OCI-LY7 (cell line): ENCODE results near the gene TBC1D9B. TPM values are rescaled to one million over a fixed set of nuclear protein-coding genes. Genes with fewer than 3 reads are reported as not detected.

Source experiments
- BruUV-seq: library from RNA; stranded (reverse); fragments of 400-500 nt; replicated peaks from 2 replicates; lab custom pipeline; 2021; lab: Mats Ljungman, UMichigan
- CTCF ChIA-PET: fragments of 300-600 bp; sonication (Branson Sonifier 250); formaldehyde crosslinking; loops from one replicate; lab custom pipeline; 2022; ENCODE audit warnings: antibody characterized with exemption; ENCODE audit not compliant: unreplicated experiment; lab: Charles Lee
- POLR2A ChIA-PET: fragments of 300-600 bp; sonication (Branson Sonifier 250); formaldehyde crosslinking; loops from one replicate; lab custom pipeline; 2022; ENCODE audit warnings: antibody characterized with exemption; lab: Charles Lee
- DNase-seq: peaks from one replicate; pipeline ENCODE4 v3.0.0-alpha.2; 2015; ENCODE audit warnings: low spot score
- H2AFZ ChIP-seq: fragments of 200-600 bp; sonication (generic), shearing (Covaris generic); 2 replicates; pipeline ENCODE4 v1.6.1; 2014; ENCODE audit warnings: mild to moderate bottlenecking, antibody characterized with exemption, low read length, moderate library complexity
- H3K27ac ChIP-seq: fragments of 200-600 bp; sonication (generic); 2 replicates; pipeline ENCODE4 v1.5.1; 2014; ENCODE audit warnings: mixed run types, low read depth, mild to moderate bottlenecking, moderate library complexity, low read length, inconsistent platforms; ENCODE audit not compliant: poor library complexity, severe bottlenecking
- H3K36me3 ChIP-seq: fragments of 200-600 bp; sonication (generic); 2 replicates; pipeline ENCODE4 v1.6.1; 2014; ENCODE audit warnings: mild to moderate bottlenecking, antibody characterized with exemption, low read length, moderate library complexity, mixed read lengths; ENCODE audit not compliant: insufficient read depth
- H3K4me1 ChIP-seq: fragments of 200-600 bp; sonication (generic); 2 replicates; pipeline ENCODE4 v1.5.1; 2014; ENCODE audit warnings: mild to moderate bottlenecking, low read length; ENCODE audit not compliant: insufficient read depth, poor library complexity, severe bottlenecking
- H3K4me2 ChIP-seq: fragments of 200-600 bp; sonication (generic); 2 replicates; pipeline ENCODE4 v1.6.1; 2014; ENCODE audit warnings: mild to moderate bottlenecking, low read length
- H3K4me3 ChIP-seq: fragments of 200-600 bp; sonication (generic); 2 replicates; pipeline ENCODE4 v1.5.1; 2014; ENCODE audit warnings: mild to moderate bottlenecking, low read depth, low read length; ENCODE audit not compliant: poor library complexity, severe bottlenecking
- H3K79me2 ChIP-seq: fragments of 200-600 bp; sonication (generic); 2 replicates; pipeline ENCODE4 v1.6.1; 2016; ENCODE audit warnings: low read depth, mild to moderate bottlenecking, low read length, moderate library complexity, mixed read lengths; ENCODE audit not compliant: insufficient read depth
- H3K9me2 ChIP-seq: fragments of 200-600 bp; sonication (generic); 2 replicates; pipeline ENCODE4 v1.6.1; 2016; ENCODE audit warnings: mild to moderate bottlenecking, low read length, mixed read lengths; ENCODE audit not compliant: insufficient read depth
- H3K9me3 ChIP-seq: fragments of 200-600 bp; sonication (generic); 2 replicates; pipeline ENCODE4 v1.6.1; 2014; ENCODE audit warnings: mild to moderate bottlenecking, mixed run types, low read length, mixed read lengths
- H4K20me1 ChIP-seq: fragments of 200-600 bp; sonication (generic); 2 replicates; pipeline ENCODE4 v1.6.1; 2014; ENCODE audit warnings: mild to moderate bottlenecking, antibody characterized with exemption, low read length, moderate library complexity, mixed read lengths; ENCODE audit not compliant: insufficient read depth
- EZH2phosphoT487 ChIP-seq: fragments of 200-600 bp; sonication (generic); IDR thresholded peaks from 2 replicates; pipeline ENCODE4 v1.6.1; 2018; ENCODE audit warnings: low read depth, borderline replicate concordance, mild to moderate bottlenecking, mixed run types, antibody characterized with exemption, low read length, moderate library complexity, mixed read lengths
- intact Hi-C: fragments of 100-400 bp; cut with micrococcal nuclease; formaldehyde crosslinking; loops from one replicate; pipeline ENCODE4 v1.10.0; 2022; ENCODE audit not compliant: unreplicated experiment
- total RNA-seq, 2 experiments: library from RNA; depleted of rRNA in 1 of 2; stranded (reverse); fragments of >200 nt in 1 of 2; shearing (Covaris generic) in 1 of 2; gene quantifications; 2 replicates each; pipeline ENCODE4 v1.2.3, GENCODE V29; 2014 to 2022
- TF ChIP-seq, protein P1 (sequence below): fragments of 200-600 bp; sonication (generic); conservative IDR thresholded peaks from 2 replicates; pipeline ENCODE4 v1.5.1; 2014; ENCODE audit warnings: mild to moderate bottlenecking, antibody characterized with exemption, low read length, moderate library complexity, mixed read lengths

Gene TBC1D9B
- total RNA-seq, 2 experiments from 2014 or later = 52.2 to 106 TPM

- BruUV-seq = no TSS peak
- no peaks in the 10 kb centered on the region for H3K79me2 ChIP-seq
- CTCF ChIA-PET = no interaction called here
Observed at GRCh38 chr5:179914032-179914755, 6.5 kb upstream of the TBC1D9B start.

DNA sequence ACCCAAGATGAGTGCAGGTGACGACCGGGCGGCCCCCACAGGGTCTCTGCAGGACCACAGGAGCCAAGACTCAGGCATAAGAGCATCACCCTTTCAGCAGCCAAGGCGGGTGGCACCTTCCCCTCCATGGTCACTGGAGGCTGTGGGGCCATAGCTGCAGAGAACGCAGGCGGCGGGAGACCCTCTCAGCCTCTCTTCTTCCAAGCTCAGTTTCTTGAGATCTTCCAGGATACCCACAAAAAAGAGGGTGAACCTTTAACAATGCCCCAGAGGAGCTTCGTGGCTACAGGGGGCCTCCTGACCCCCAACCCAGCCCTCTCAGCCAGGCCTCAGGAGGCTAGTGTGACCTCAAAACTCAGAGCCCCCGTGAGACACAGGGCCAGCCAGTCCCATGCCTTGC is 5.8 kb upstream of the TBC1D9B start:
- Histone ChIP-seq H2AFZ (no peak overlapping the region), H3K4me3 (no peak overlapping the region), H3K9me2 (no peaks in the 10 kb centered on the region), H3K9me3 (no peaks in the 10 kb centered on the region), H4K20me1 (no peaks in the 10 kb centered on the region), H3K36me3 (no peaks in the 10 kb centered on the region), H3K4me1 (peaks cover 32% of the 10 kb centered on the region), H3K4me2 (no peak overlapping the region), H3K27ac (no peak overlapping the region), H3K79me2 (no peaks in the 10 kb centered on the region)
- no peak for DNase-seq
- intact Hi-C loops = no loop called here
- TF ChIP-seq EZH2phosphoT487 = no peak
- TF ChIP-seq, protein P1, sequence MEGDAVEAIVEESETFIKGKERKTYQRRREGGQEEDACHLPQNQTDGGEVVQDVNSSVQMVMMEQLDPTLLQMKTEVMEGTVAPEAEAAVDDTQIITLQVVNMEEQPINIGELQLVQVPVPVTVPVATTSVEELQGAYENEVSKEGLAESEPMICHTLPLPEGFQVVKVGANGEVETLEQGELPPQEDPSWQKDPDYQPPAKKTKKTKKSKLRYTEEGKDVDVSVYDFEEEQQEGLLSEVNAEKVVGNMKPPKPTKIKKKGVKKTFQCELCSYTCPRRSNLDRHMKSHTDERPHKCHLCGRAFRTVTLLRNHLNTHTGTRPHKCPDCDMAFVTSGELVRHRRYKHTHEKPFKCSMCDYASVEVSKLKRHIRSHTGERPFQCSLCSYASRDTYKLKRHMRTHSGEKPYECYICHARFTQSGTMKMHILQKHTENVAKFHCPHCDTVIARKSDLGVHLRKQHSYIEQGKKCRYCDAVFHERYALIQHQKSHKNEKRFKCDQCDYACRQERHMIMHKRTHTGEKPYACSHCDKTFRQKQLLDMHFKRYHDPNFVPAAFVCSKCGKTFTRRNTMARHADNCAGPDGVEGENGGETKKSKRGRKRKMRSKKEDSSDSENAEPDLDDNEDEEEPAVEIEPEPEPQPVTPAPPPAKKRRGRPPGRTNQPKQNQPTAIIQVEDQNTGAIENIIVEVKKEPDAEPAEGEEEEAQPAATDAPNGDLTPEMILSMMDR = no peak
- ChIA-PET CTCF (no interaction called here), POLR2A (interaction anchor here (0.6 kb wide), 1 partner anchor 19 kb away, joined by 3 read pairs; no protein-coding TSS in a partner anchor)
- BruUV-seq = no TSS peak

More at GRCh38 chr5:179914032-179914755, 6.5 kb upstream of the TBC1D9B start:
- POLR2A ChIA-PET = interaction anchor here (0.7 to 1.3 kb wide), 4 partner anchors 9 to 103 kb away, joined by 3 to 4 read pairs (median 4); no protein-coding TSS in a partner anchor
- Histone ChIP-seq H3K9me2 (no peaks in the 10 kb centered on the region), H3K36me3 (no peaks in the 10 kb centered on the region), H3K4me3 (no peak overlapping the region), H3K4me2 (no peak overlapping the region; the same call in 1 of the 2 replicates), H3K9me3 (no peaks in the 10 kb centered on the region), H2AFZ (peak overlapping the region; percentile 33; the same call in 1 of the 2 replicates), H3K27ac (no peak overlapping the region), H3K4me1 (peaks cover 29% of the 10 kb centered on the region), H4K20me1 (no peaks in the 10 kb centered on the region)
- DNase-seq = peak; percentile 44
- intact Hi-C loops = no loop called here
- no peak for TF ChIP-seq EZH2phosphoT487
- TF ChIP-seq, protein P1 = no peak

GRCh38 chr5:179912951-179913350 is 5.3 kb upstream of the TBC1D9B start:
- H3K9me2 ChIP-seq = no peaks in the 10 kb centered on the region
- intact Hi-C loops = no loop called here
- ChIA-PET CTCF (no interaction called here), POLR2A (interaction anchor here (0.6 kb wide), 1 partner anchor 19 kb away, joined by 3 read pairs; no protein-coding TSS in a partner anchor)
- H3K9me3 ChIP-seq = no peaks in the 10 kb centered on the region
- no peak for TF ChIP-seq EZH2phosphoT487
- TF ChIP-seq, protein P1 = no peak
- no peak for DNase-seq
- no peak overlapping the region for H3K27ac ChIP-seq
- H4K20me1 ChIP-seq = no peaks in the 10 kb centered on the region
- no peaks in the 10 kb centered on the region for H3K79me2 ChIP-seq
- H2AFZ ChIP-seq = no peak overlapping the region
- H3K36me3 ChIP-seq = no peaks in the 10 kb centered on the region
- no peak overlapping the region for H3K4me3 ChIP-seq
- H3K4me2 ChIP-seq = no peak overlapping the region
- peaks cover 34% of the 10 kb centered on the region for H3K4me1 ChIP-seq
- no TSS peak for BruUV-seq
